ENCODE results near the gene GALNT8. TPM values are rescaled to one million over a fixed set of nuclear protein-coding genes. Genes with fewer than 3 reads are reported as not detected.

GALNT8 gene
- total RNA-seq, 1 experiment from 2014 or later, result not detected

- POLR2A ChIA-PET (ENCODE audit: unreplicated experiment), result no interaction called here
- no peaks in the 10 kb centered on the region for H3K36me3 ChIP-seq (ENCODE audit: low read depth, low read length)
- no peaks in the 10 kb centered on the region for H3K27me3 ChIP-seq (ENCODE audit: low read length)
- H3K9me2 ChIP-seq (replicated peaks; ENCODE audit: low read length), result no peaks in the 10 kb centered on the region
- H4K20me1 ChIP-seq (ENCODE audit: low read length), result no peaks in the 10 kb centered on the region
- H3K79me2 ChIP-seq (ENCODE audit: low read length), result no peaks in the 10 kb centered on the region
- no peaks in the 10 kb centered on the region for H3K4me1 ChIP-seq (ENCODE audit: insufficient read depth, low read length)
- no peak overlapping the region for H3K9ac ChIP-seq (ENCODE audit: low read length)
- intact Hi-C loops (cut with micrococcal nuclease), result no loop called here
- H3K4me2 ChIP-seq (ENCODE audit: low read length), result no peak overlapping the region
- H3F3A ChIP-seq (ENCODE audit: low read length, unreplicated experiment), result no peaks in the 10 kb centered on the region
- no peak for ATAC-seq
- H3K27ac ChIP-seq (ENCODE audit: low read length), result no peak overlapping the region
- DNase-seq, result no peak
- TF ChIP-seq CTCF (conservative IDR thresholded peaks at IDR 0.05; ENCODE audit: low read depth, low read length), result no peak
- no peak for TF ChIP-seq EZH2phosphoT487 (IDR thresholded peaks at IDR 0.05; ENCODE audit: borderline replicate concordance, low read length)
- TF ChIP-seq EZH2 (IDR thresholded peaks at IDR 0.05; ENCODE audit: low read length, unreplicated experiment), result no peak
- BruUV-seq (replicated peaks), result no TSS peak
- H3K9me3 ChIP-seq (ENCODE audit: low read length), result no peaks in the 10 kb centered on the region
- no peak overlapping the region for H2AFZ ChIP-seq (ENCODE audit: low read length)
- CTCF ChIA-PET, result no interaction called here
- no peak overlapping the region for H3K4me3 ChIP-seq (ENCODE audit: low read length)
These were observed 19.6 kb upstream of the GALNT8 start for GRCh38 chr12:4700621-4701026.

GRCh38 chr12:4701395-4702190, 18.6 kb upstream of the GALNT8 start:
- ChIA-PET CTCF (no interaction called here), POLR2A (ENCODE audit: unreplicated experiment) (no interaction called here)
- no peak for TF ChIP-seq EZH2 (IDR thresholded peaks at IDR 0.05; ENCODE audit: low read length, unreplicated experiment)
- TF ChIP-seq EZH2phosphoT487 (IDR thresholded peaks at IDR 0.05; ENCODE audit: borderline replicate concordance, low read length), result no peak
- TF ChIP-seq CTCF (conservative IDR thresholded peaks at IDR 0.05; ENCODE audit: low read depth, low read length), result no peak
- Histone ChIP-seq H3K9me2 (replicated peaks; ENCODE audit: low read length) (no peaks in the 10 kb centered on the region), H3K27ac (ENCODE audit: low read length) (no peak overlapping the region), H3K9me3 (ENCODE audit: low read length) (no peaks in the 10 kb centered on the region), H3K4me1 (ENCODE audit: insufficient read depth, low read length) (no peaks in the 10 kb centered on the region), H3K27me3 (ENCODE audit: low read length) (0 out of 2 replicates have a peak, but pooled peaks cover 2% of the 10 kb centered on the region), H3K4me2 (ENCODE audit: low read length) (no peak overlapping the region), H3K9ac (ENCODE audit: low read length) (no peak overlapping the region), H2AFZ (ENCODE audit: low read length) (no peak overlapping the region), H3K79me2 (ENCODE audit: low read length) (no peaks in the 10 kb centered on the region), H4K20me1 (ENCODE audit: low read length) (no peaks in the 10 kb centered on the region), H3F3A (ENCODE audit: low read length, unreplicated experiment) (no peaks in the 10 kb centered on the region), H3K36me3 (ENCODE audit: low read depth, low read length) (no peaks in the 10 kb centered on the region), H3K4me3 (ENCODE audit: low read length) (no peak overlapping the region)
- intact Hi-C loops (cut with micrococcal nuclease), result no loop called here
- no TSS peak for BruUV-seq (replicated peaks)
- DNase-seq (no peak), ATAC-seq (no peak)

GRCh38 chr12:4703676-4704075, 16.5 kb upstream of the GALNT8 start:
- no peaks in the 10 kb centered on the region for H4K20me1 ChIP-seq (ENCODE audit: low read length)
- DNase-seq (no peak), ATAC-seq (no peak)
- H3K9me3 ChIP-seq (ENCODE audit: low read length), result no peaks in the 10 kb centered on the region
- H3K27ac ChIP-seq (ENCODE audit: low read length), result no peak overlapping the region
- H3K36me3 ChIP-seq (ENCODE audit: low read depth, low read length), result no peaks in the 10 kb centered on the region
- ChIA-PET CTCF (no interaction called here), POLR2A (ENCODE audit: unreplicated experiment) (no interaction called here)
- no peak overlapping the region for H3K4me2 ChIP-seq (ENCODE audit: low read length)
- H2AFZ ChIP-seq (ENCODE audit: low read length), result no peak overlapping the region
- H3F3A ChIP-seq (ENCODE audit: low read length, unreplicated experiment), result no peaks in the 10 kb centered on the region
- H3K4me1 ChIP-seq (ENCODE audit: insufficient read depth, low read length), result no peaks in the 10 kb centered on the region
- TF ChIP-seq CTCF (conservative IDR thresholded peaks at IDR 0.05; ENCODE audit: low read depth, low read length), result no peak
- TF ChIP-seq EZH2phosphoT487 (IDR thresholded peaks at IDR 0.05; ENCODE audit: borderline replicate concordance, low read length), result no peak
- TF ChIP-seq EZH2 (IDR thresholded peaks at IDR 0.05; ENCODE audit: low read length, unreplicated experiment), result no peak
- no TSS peak for BruUV-seq (replicated peaks)
- intact Hi-C loops (cut with micrococcal nuclease), result no loop called here
- H3K4me3 ChIP-seq (ENCODE audit: low read length), result no peak overlapping the region
- H3K27me3 ChIP-seq (ENCODE audit: low read length), result peaks cover 13% of the 10 kb centered on the region; the same call in 1 of the 2 replicates
- no peaks in the 10 kb centered on the region for H3K79me2 ChIP-seq (ENCODE audit: low read length)
- no peaks in the 10 kb centered on the region for H3K9me2 ChIP-seq (replicated peaks; ENCODE audit: low read length)
- H3K9ac ChIP-seq (ENCODE audit: low read length), result no peak overlapping the region

All from PC-3 (cell line).